SK-N-SH treated with all-trans-retinoic acid at 6 μM for 48 hours (cell line): ENCODE results near the gene DNMT3A.

Experiments used
- ATAC-seq: fragments of 200-7000 bp; cut with Tn5 transposase; 3 replicates; pipeline ENCODE4 v1.9.1; 2020; ENCODE audit warnings: mild to moderate bottlenecking, moderate library complexity
- ARNTL ChIP-seq: fragments of 450-650 bp; formaldehyde crosslinking; IDR thresholded peaks from 2 replicates; pipeline ENCODE4 v1.5.0; 2020; ENCODE audit warnings: low read depth, mild to moderate bottlenecking, moderate library complexity, borderline replicate concordance
- BACH2 ChIP-seq: fragments of 250-450 bp; sonication (Bioruptor Pico); IDR thresholded peaks from 2 replicates; pipeline ENCODE4 v1.9.0; 2021; ENCODE audit warnings: mild to moderate bottlenecking, borderline replicate concordance
- ESRRG ChIP-seq: fragments of 250-450 bp; sonication (Bioruptor Pico); IDR thresholded peaks from 2 replicates; pipeline ENCODE4 v1.6.1; 2021; ENCODE audit warnings: mild to moderate bottlenecking
- GLIS3 ChIP-seq: fragments of 250-450 bp; sonication (Bioruptor Pico); IDR thresholded peaks from 2 replicates; pipeline ENCODE4 v1.5.0; 2020; ENCODE audit warnings: mild to moderate bottlenecking, moderate library complexity
- ISL1 ChIP-seq: fragments of 250-450 bp; sonication (Bioruptor Pico); IDR thresholded peaks from 2 replicates; pipeline ENCODE4 v2.1.2; 2022; ENCODE audit warnings: mild to moderate bottlenecking, moderate library complexity
- OSR1 ChIP-seq: fragments of 250-450 bp; sonication (Bioruptor Pico); IDR thresholded peaks from 2 replicates; pipeline ENCODE4 v1.8.0; 2022; ENCODE audit warnings: moderate library complexity, mild to moderate bottlenecking, inconsistent platforms
- PPARA ChIP-seq: fragments of 250-450 bp; sonication (Bioruptor Pico); IDR thresholded peaks from 2 replicates; pipeline ENCODE4 v1.5.0; 2020; ENCODE audit warnings: mild to moderate bottlenecking, borderline replicate concordance
- SNAI2 ChIP-seq: fragments of 250-450 bp; sonication (Bioruptor Pico); IDR thresholded peaks from 2 replicates; pipeline ENCODE4 v1.5.0; 2020; ENCODE audit warnings: mild to moderate bottlenecking, moderate library complexity
- TCF4 ChIP-seq: fragments of 250-450 bp; sonication (Bioruptor Pico); IDR thresholded peaks from 2 replicates; pipeline ENCODE4 v1.8.0; 2021; ENCODE audit warnings: mild to moderate bottlenecking, moderate library complexity, borderline replicate concordance
- ZC3H10 ChIP-seq: fragments of 250-450 bp; sonication (Bioruptor Pico); IDR thresholded peaks from 2 replicates; pipeline ENCODE4 v1.5.1; 2021; ENCODE audit warnings: mild to moderate bottlenecking, moderate library complexity
- ZFP3 ChIP-seq: fragments of 250-450 bp; sonication (Bioruptor Pico); IDR thresholded peaks from 2 replicates; pipeline ENCODE4 v1.5.0; 2020; ENCODE audit warnings: mild to moderate bottlenecking, moderate library complexity
- ZNF565 ChIP-seq: fragments of 450-650 bp; formaldehyde crosslinking; conservative IDR thresholded peaks from 2 replicates; pipeline ENCODE4 v1.5.0; 2020; ENCODE audit warnings: low read depth, mild to moderate bottlenecking, moderate library complexity
- ZNF8 ChIP-seq: fragments of 450-650 bp; formaldehyde crosslinking; IDR thresholded peaks from 2 replicates; pipeline ENCODE4 v1.5.0; 2020; ENCODE audit warnings: mild to moderate bottlenecking, moderate library complexity
- TF ChIP-seq, protein P1 (sequence below): fragments of 250-450 bp; sonication (Bioruptor Pico); IDR thresholded peaks from 2 replicates; pipeline ENCODE4 v1.5.1; 2020; ENCODE audit warnings: low read depth, mild to moderate bottlenecking, moderate library complexity
- TF ChIP-seq, protein P2 (sequence below): fragments of 250-450 bp; sonication (Bioruptor Pico); IDR thresholded peaks from 2 replicates; pipeline ENCODE4 v1.8.0; 2021; ENCODE audit warnings: low read depth, mild to moderate bottlenecking, moderate library complexity, borderline replicate concordance
- TF ChIP-seq, protein P3 (sequence below): fragments of 250-450 bp; sonication (Bioruptor Pico); IDR thresholded peaks from 2 replicates; pipeline ENCODE4 v1.8.0; 2020; ENCODE audit warnings: mild to moderate bottlenecking, moderate library complexity, borderline replicate concordance
- TF ChIP-seq, protein P4 (sequence below): fragments of 250-450 bp; sonication (Bioruptor Pico); IDR thresholded peaks from 2 replicates; pipeline ENCODE4 v1.5.0; 2020; ENCODE audit warnings: mild to moderate bottlenecking, moderate library complexity
- TF ChIP-seq, protein P5 (sequence below): fragments of 250-450 bp; sonication (Bioruptor Pico); IDR thresholded peaks from 2 replicates; pipeline ENCODE4 v1.5.1; 2021; ENCODE audit warnings: mild to moderate bottlenecking, moderate library complexity

DNMT3A gene

DNA sequence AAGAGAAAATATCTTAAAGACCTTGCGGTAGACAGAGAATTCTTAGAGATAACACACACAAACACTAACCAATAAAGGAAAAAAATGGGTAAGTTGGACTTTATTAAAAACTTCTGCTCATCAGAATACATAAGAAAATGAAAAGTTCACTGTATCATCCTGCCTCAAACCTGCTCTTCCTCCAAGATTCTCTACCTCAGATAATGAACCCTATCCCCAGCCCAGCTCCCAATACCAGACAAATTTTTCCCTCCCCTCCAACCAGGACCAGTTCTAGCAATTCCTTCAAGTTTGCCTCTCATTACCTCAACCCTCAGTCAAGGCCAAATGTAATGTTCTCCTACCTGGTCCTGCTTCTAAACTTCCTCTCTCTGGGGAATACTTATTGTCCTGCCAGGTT lies 79.4 kb downstream of the DNMT3A start:
- TF ChIP-seq ISL1 (no peak), ARNTL (CRISPR knock-in tag) (no peak), TCF4 (CRISPR knock-in tag) (no peak), ZNF565 (CRISPR knock-in tag) (no peak), ZNF8 (CRISPR knock-in tag) (no peak), PPARA (no peak), ZC3H10 (CRISPR knock-in tag) (no peak), BACH2 (CRISPR knock-in tag) (no peak)
- TF ChIP-seq, protein P1, sequence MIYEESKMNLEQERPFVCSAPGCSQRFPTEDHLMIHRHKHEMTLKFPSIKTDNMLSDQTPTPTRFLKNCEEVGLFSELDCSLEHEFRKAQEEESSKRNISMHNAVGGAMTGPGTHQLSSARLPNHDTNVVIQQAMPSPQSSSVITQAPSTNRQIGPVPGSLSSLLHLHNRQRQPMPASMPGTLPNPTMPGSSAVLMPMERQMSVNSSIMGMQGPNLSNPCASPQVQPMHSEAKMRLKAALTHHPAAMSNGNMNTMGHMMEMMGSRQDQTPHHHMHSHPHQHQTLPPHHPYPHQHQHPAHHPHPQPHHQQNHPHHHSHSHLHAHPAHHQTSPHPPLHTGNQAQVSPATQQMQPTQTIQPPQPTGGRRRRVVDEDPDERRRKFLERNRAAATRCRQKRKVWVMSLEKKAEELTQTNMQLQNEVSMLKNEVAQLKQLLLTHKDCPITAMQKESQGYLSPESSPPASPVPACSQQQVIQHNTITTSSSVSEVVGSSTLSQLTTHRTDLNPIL (CRISPR knock-in tag), result no peak
- TF ChIP-seq, protein P2, sequence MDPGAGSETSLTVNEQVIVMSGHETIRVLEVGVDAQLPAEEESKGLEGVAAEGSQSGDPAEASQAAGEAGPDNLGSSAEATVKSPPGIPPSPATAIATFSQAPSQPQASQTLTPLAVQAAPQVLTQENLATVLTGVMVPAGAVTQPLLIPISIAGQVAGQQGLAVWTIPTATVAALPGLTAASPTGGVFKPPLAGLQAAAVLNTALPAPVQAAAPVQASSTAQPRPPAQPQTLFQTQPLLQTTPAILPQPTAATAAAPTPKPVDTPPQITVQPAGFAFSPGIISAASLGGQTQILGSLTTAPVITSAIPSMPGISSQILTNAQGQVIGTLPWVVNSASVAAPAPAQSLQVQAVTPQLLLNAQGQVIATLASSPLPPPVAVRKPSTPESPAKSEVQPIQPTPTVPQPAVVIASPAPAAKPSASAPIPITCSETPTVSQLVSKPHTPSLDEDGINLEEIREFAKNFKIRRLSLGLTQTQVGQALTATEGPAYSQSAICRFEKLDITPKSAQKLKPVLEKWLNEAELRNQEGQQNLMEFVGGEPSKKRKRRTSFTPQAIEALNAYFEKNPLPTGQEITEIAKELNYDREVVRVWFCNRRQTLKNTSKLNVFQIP (CRISPR knock-in tag), result no peak
- TF ChIP-seq, protein P3, sequence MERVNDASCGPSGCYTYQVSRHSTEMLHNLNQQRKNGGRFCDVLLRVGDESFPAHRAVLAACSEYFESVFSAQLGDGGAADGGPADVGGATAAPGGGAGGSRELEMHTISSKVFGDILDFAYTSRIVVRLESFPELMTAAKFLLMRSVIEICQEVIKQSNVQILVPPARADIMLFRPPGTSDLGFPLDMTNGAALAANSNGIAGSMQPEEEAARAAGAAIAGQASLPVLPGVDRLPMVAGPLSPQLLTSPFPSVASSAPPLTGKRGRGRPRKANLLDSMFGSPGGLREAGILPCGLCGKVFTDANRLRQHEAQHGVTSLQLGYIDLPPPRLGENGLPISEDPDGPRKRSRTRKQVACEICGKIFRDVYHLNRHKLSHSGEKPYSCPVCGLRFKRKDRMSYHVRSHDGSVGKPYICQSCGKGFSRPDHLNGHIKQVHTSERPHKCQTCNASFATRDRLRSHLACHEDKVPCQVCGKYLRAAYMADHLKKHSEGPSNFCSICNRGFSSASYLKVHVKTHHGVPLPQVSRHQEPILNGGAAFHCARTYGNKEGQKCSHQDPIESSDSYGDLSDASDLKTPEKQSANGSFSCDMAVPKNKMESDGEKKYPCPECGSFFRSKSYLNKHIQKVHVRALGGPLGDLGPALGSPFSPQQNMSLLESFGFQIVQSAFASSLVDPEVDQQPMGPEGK (CRISPR knock-in tag), result no peak
- ATAC-seq, result no peak

DNA sequence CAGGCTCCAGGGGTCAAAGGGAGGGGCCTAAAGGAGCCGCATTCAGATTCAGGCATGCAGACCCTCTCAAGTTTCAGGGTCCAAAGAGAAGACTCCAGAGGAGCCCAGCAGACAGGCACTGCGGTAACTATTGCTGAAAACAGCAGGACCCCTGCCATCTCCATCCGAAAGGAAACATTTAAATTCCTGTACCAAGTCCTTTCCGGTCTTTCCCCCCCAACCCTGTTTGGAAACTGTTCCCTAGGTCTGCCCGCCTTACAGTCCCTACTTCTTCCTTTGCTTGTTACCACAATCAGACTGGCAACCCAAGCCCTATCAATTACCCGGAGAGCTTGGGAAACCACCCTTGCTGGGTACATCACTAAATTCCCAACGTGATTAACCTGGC lies 82.0 kb downstream of the DNMT3A start:
- ATAC-seq, result no peak
- TF ChIP-seq, protein P1 (CRISPR knock-in tag), result no peak
- TF ChIP-seq BACH2 (CRISPR knock-in tag) (no peak), ARNTL (CRISPR knock-in tag) (no peak), GLIS3 (CRISPR knock-in tag) (no peak), OSR1 (CRISPR knock-in tag) (no peak)

DNA sequence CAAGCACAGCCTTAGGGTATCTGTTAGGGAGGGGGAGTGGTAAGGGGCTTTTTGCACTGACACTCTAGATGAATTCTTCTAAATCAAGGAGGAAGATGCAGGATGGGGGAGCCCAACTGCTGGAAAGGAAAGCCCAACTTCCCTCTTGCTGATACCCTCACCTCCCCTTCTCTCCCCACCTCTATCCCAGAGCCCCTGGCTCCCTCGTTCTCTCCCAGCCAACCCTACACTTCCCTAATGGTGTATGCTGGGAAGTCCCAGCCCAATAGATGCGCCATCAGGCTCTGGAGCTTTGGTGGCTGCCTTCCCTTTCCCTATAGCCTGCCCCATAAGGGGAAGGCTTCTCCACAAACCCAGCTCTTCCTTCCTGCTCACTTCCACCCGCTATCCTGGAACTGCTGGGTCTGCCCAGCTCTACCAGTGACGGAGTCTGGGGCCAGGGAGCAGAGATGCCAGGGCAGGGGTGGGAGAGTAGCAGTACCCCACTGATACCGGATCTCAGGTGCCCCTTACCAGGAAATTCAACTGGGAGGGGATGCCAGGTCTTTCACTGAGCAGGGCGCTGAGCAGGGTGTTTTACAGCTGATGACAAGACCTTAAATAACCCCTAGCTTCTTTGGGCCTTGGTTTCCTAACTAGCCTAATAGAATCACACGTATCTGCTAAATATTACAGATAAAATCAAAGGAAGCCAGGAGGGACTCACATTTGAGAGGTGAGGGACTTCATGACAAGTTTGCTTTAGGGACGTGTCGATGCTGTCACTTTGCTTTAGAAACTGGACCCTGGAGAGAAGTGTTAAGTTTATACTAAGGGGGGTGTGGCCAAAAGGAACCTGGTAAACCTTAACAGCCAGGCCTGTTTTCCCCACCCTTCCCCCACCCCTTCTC lies 82.6 kb downstream of the DNMT3A start:
- no peak for TF ChIP-seq PPARA
- TF ChIP-seq OSR1 (CRISPR knock-in tag), result no peak
- TF ChIP-seq GLIS3 (CRISPR knock-in tag), result no peak
- TF ChIP-seq BACH2 (CRISPR knock-in tag), result no peak
- TF ChIP-seq, all 23 proteins: peak for 0
- no peak for ATAC-seq

DNA sequence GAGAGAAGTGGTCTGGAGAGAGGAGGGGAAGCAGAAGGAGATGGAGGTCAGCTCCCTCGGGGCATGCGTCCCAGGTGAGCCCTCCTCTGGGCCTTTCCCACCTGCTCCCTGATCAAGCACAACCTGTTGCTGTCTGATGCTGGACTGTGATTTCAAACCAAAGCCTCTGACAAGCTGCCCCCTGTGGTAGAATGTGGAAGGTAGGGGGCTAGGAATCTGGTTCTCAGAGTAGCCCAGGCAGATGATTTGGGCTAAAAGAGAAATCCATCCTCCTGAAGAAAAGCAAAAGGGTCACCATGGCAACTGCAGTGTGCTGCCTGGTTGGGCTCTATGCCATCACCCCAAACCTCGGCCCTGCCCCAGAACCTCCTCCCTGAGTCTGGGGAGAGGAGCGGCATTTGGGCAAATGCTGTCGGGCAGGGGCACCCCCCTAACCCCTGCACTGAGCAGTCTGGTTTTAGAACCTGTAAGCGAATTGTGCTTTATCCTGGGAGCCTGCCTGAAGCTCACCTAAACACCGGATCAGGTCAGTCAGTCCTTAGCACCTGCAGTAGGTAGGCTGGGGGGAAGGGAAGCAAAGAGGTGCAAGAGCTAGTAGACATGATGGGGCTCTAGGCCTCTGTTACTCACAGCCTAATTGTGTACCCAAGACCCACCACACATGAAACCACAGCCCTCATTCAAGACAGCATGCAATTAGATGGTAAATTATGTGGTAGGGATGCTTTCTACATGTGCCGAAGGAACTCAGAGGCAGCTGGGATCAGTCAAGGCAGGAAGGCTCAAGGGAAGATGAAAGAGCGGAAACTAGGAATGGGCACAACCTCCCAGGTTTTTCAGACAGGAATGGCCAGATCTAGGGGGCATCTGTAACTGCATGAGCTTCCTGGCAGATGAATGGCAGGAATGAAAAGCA lies 83.5 kb downstream of the DNMT3A start:
- no peak for ATAC-seq
- TF ChIP-seq, protein P4, sequence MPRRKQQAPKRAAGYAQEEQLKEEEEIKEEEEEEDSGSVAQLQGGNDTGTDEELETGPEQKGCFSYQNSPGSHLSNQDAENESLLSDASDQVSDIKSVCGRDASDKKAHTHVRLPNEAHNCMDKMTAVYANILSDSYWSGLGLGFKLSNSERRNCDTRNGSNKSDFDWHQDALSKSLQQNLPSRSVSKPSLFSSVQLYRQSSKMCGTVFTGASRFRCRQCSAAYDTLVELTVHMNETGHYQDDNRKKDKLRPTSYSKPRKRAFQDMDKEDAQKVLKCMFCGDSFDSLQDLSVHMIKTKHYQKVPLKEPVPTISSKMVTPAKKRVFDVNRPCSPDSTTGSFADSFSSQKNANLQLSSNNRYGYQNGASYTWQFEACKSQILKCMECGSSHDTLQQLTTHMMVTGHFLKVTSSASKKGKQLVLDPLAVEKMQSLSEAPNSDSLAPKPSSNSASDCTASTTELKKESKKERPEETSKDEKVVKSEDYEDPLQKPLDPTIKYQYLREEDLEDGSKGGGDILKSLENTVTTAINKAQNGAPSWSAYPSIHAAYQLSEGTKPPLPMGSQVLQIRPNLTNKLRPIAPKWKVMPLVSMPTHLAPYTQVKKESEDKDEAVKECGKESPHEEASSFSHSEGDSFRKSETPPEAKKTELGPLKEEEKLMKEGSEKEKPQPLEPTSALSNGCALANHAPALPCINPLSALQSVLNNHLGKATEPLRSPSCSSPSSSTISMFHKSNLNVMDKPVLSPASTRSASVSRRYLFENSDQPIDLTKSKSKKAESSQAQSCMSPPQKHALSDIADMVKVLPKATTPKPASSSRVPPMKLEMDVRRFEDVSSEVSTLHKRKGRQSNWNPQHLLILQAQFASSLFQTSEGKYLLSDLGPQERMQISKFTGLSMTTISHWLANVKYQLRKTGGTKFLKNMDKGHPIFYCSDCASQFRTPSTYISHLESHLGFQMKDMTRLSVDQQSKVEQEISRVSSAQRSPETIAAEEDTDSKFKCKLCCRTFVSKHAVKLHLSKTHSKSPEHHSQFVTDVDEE (CRISPR knock-in tag), result no peak
- TF ChIP-seq, protein P5, sequence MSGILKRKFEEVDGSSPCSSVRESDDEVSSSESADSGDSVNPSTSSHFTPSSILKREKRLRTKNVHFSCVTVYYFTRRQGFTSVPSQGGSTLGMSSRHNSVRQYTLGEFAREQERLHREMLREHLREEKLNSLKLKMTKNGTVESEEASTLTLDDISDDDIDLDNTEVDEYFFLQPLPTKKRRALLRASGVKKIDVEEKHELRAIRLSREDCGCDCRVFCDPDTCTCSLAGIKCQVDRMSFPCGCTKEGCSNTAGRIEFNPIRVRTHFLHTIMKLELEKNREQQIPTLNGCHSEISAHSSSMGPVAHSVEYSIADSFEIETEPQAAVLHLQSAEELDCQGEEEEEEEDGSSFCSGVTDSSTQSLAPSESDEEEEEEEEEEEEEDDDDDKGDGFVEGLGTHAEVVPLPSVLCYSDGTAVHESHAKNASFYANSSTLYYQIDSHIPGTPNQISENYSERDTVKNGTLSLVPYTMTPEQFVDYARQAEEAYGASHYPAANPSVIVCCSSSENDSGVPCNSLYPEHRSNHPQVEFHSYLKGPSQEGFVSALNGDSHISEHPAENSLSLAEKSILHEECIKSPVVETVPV (CRISPR knock-in tag), result no peak
- no peak for TF ChIP-seq ZC3H10 (CRISPR knock-in tag)
- no peak for TF ChIP-seq ARNTL (CRISPR knock-in tag)
- TF ChIP-seq BACH2 (CRISPR knock-in tag), result no peak
- TF ChIP-seq ISL1, result no peak
- TF ChIP-seq ZFP3, result no peak
- TF ChIP-seq ESRRG (CRISPR knock-in tag), result no peak
- TF ChIP-seq SNAI2 (CRISPR knock-in tag), result no peak
- no peak for TF ChIP-seq GLIS3 (CRISPR knock-in tag)
- TF ChIP-seq, protein P2 (CRISPR knock-in tag), result no peak
- no peak for TF ChIP-seq ZNF8 (CRISPR knock-in tag)
